H9 (cell line): ENCODE data around the gene ACAP3. TPM values are rescaled to one million over a fixed set of nuclear protein-coding genes. Genes with fewer than 3 reads are reported as not detected.

Experiments used
- DNase-seq: peaks from one replicate; pipeline ENCODE4 v3.0.0-alpha.2; 2017
- H2AFZ ChIP-seq: one replicate; pipeline ENCODE4 v1.6.1; 2013; ENCODE audit warnings: mild to moderate bottlenecking, low read length, control low read depth, moderate library complexity
- H2AK5ac ChIP-seq: 2 replicates; pipeline ENCODE4 v1.6.1; 2013; ENCODE audit warnings: low read length, control low read depth, mixed read lengths; ENCODE audit not compliant: insufficient read length
- H2BK120ac ChIP-seq: one replicate; pipeline ENCODE4 v1.6.1; 2013; ENCODE audit warnings: low read depth, mild to moderate bottlenecking, low read length, control low read depth, inconsistent platforms; ENCODE audit not compliant: poor library complexity, severe bottlenecking
- H2BK12ac ChIP-seq: 2 replicates; pipeline ENCODE4 v1.6.1; 2013; ENCODE audit warnings: low read length, control low read depth, mixed read lengths, low read depth; ENCODE audit not compliant: insufficient read length
- H2BK15ac ChIP-seq: 2 replicates; pipeline ENCODE4 v1.6.1; 2013; ENCODE audit warnings: low read depth, low read length, control low read depth
- H2BK20ac ChIP-seq: one replicate; pipeline ENCODE4 v1.6.1; 2013; ENCODE audit warnings: low read depth, mild to moderate bottlenecking, low read length, control low read depth, inconsistent platforms; ENCODE audit not compliant: poor library complexity, severe bottlenecking
- H2BK5ac ChIP-seq: 2 replicates; pipeline ENCODE4 v1.6.1; 2013; ENCODE audit warnings: low read length, control low read depth, mixed read lengths; ENCODE audit not compliant: insufficient read length
- H3K14ac ChIP-seq: 2 replicates; pipeline ENCODE4 v1.6.1; 2013; ENCODE audit warnings: low read length, control low read depth; ENCODE audit not compliant: insufficient read depth
- H3K18ac ChIP-seq: 2 replicates; pipeline ENCODE4 v1.6.1; 2013; ENCODE audit warnings: low read depth, mild to moderate bottlenecking, mixed read lengths, low read length, control low read depth; ENCODE audit not compliant: insufficient read length
- H3K23ac ChIP-seq: 2 replicates; pipeline ENCODE4 v1.6.1; 2013; ENCODE audit warnings: low read length, control low read depth, mixed read lengths, low read depth; ENCODE audit not compliant: insufficient read length
- H3K23me2 ChIP-seq: 2 replicates; pipeline ENCODE4 v1.6.1; 2013; ENCODE audit warnings: low read depth, mild to moderate bottlenecking, mixed read lengths, low read length, control low read depth; ENCODE audit not compliant: insufficient read length, poor library complexity, severe bottlenecking
- H3K27ac ChIP-seq: 2 replicates; pipeline ENCODE4 v1.5.1; 2013; ENCODE audit warnings: low read length, control low read depth, mixed read lengths, low read depth; ENCODE audit not compliant: insufficient read length
- H3K27me3 ChIP-seq: 2 replicates; pipeline ENCODE4 v1.6.1; 2013; ENCODE audit warnings: low read length, control low read depth, inconsistent platforms; ENCODE audit not compliant: insufficient read depth
- H3K4ac ChIP-seq: 2 replicates; pipeline ENCODE4 v1.6.1; 2013; ENCODE audit warnings: low read depth, mild to moderate bottlenecking, control low read depth, inconsistent platforms, low read length, moderate library complexity
- H3K4me1 ChIP-seq: 2 replicates; pipeline ENCODE4 v1.6.1; 2013; ENCODE audit warnings: low read length, control low read depth, inconsistent platforms; ENCODE audit not compliant: insufficient read depth
- H3K4me2 ChIP-seq: 2 replicates; pipeline ENCODE4 v1.6.1; 2013; ENCODE audit warnings: low read length, control low read depth, mixed read lengths; ENCODE audit not compliant: insufficient read length, insufficient read depth
- H3K56ac ChIP-seq: 2 replicates; pipeline ENCODE4 v1.6.1; 2013; ENCODE audit warnings: low read depth, mild to moderate bottlenecking, mixed read lengths, low read length, control low read depth; ENCODE audit not compliant: insufficient read length
- H3K79me1 ChIP-seq: 2 replicates; pipeline ENCODE4 v1.6.1; 2013; ENCODE audit warnings: low read depth, mild to moderate bottlenecking, moderate library complexity, low read length, control low read depth, inconsistent platforms; ENCODE audit not compliant: insufficient read depth, poor library complexity, severe bottlenecking
- H3K79me2 ChIP-seq: 2 replicates; pipeline ENCODE4 v1.6.1; 2013; ENCODE audit warnings: low read length, control low read depth, inconsistent platforms; ENCODE audit not compliant: insufficient read depth
- H3K9ac ChIP-seq: 2 replicates; pipeline ENCODE4 v1.6.1; 2013; ENCODE audit warnings: low read length, control low read depth, mixed read lengths; ENCODE audit not compliant: insufficient read length; ENCODE audit errors: extremely low read depth
- H3K9me3 ChIP-seq: one replicate; pipeline ENCODE4 v1.6.1; 2013; ENCODE audit warnings: low read depth, low read length, inconsistent platforms; ENCODE audit not compliant: control insufficient read depth
- H3T11ph ChIP-seq: one replicate; pipeline ENCODE4 v1.6.1; 2013; ENCODE audit warnings: mild to moderate bottlenecking, low read length, control low read depth, inconsistent platforms
- H4K20me1 ChIP-seq: one replicate; pipeline ENCODE4 v1.6.1; 2013; ENCODE audit not compliant: control insufficient read depth, insufficient read length, insufficient read depth
- H4K5ac ChIP-seq: 2 replicates; pipeline ENCODE4 v1.6.1; 2013; ENCODE audit warnings: low read depth, mild to moderate bottlenecking, mixed read lengths, low read length, control low read depth; ENCODE audit not compliant: insufficient read length
- H4K8ac ChIP-seq: replicated peaks from 2 replicates; pipeline ENCODE4 v1.6.1; 2013; ENCODE audit warnings: low read length, control low read depth, mixed read lengths, low read depth; ENCODE audit not compliant: insufficient read length
- H4K91ac ChIP-seq: 2 replicates; pipeline ENCODE4 v1.6.1; 2013; ENCODE audit warnings: low read depth, mild to moderate bottlenecking, moderate library complexity, mixed read lengths, low read length, control low read depth; ENCODE audit not compliant: insufficient read length
- H3K27ac Mint-ChIP-seq, 3 experiments: 2 replicates in 2 of 3; 3 replicates in 1 of 3; pipeline ENCODE4 v1.8.0; 2020 to 2021; ENCODE audit warnings: mixed read lengths in 3 of 3, mild to moderate bottlenecking in 1 of 3, moderate library complexity in 1 of 3
- H3K27me3 Mint-ChIP-seq: 2 replicates; pipeline ENCODE4 v1.8.0; 2021; ENCODE audit warnings: low read depth, mild to moderate bottlenecking, moderate library complexity, mixed read lengths
- H3K36me3 Mint-ChIP-seq, 3 experiments: 2 replicates in 2 of 3; 3 replicates in 1 of 3; pipeline ENCODE4 v1.8.0; 2020 to 2021; ENCODE audit warnings: low read depth in 3 of 3, mixed read lengths in 3 of 3; ENCODE audit not compliant: insufficient read depth in 1 of 3
- H3K4me1 Mint-ChIP-seq, 2 experiments: 2 replicates each; pipeline ENCODE4 v1.8.0; 2020; ENCODE audit warnings: mixed read lengths in 2 of 2
- H3K4me3 Mint-ChIP-seq, 2 experiments: 2 replicates in 1 of 2; 3 replicates in 1 of 2; pipeline ENCODE4 v1.8.0; 2020 to 2021; ENCODE audit warnings: mild to moderate bottlenecking in 2 of 2, mixed read lengths in 2 of 2, moderate library complexity in 1 of 2
- H3K9me3 Mint-ChIP-seq, 2 experiments: 2 replicates in 1 of 2; 3 replicates in 1 of 2; pipeline ENCODE4 v1.8.0; 2020; ENCODE audit warnings: mild to moderate bottlenecking in 2 of 2, mixed read lengths in 2 of 2, moderate library complexity in 1 of 2
- WGBS: extraction: QIAGEN DNeasy Blood & Tissue Kit; methylation state at CpG from one replicate; pipeline ENCODE4 v1.1.7; 2013; ENCODE audit warnings: missing lambda C conversion rate, low lambda C conversion rate, mixed read lengths; ENCODE audit not compliant: insufficient read length; ENCODE audit errors: extremely low coverage; 5-methylcytosine and 5-hydroxymethylcytosine counted together
- total RNA-seq: library from RNA; stranded (reverse); gene quantifications from 2 replicates; pipeline ENCODE4 v1.2.1, GENCODE V29; 2021
- TF ChIP-seq, protein P1 (sequence below): fragments of 200-600 bp; sonication (generic); conservative IDR thresholded peaks from 3 replicates; pipeline ENCODE4 v1.8.0; 2021; ENCODE audit warnings: antibody characterized with exemption, mild to moderate bottlenecking

The ACAP3 gene
- total RNA-seq, 1 experiment from 2014 or later, result 41.4 TPM

DNA sequence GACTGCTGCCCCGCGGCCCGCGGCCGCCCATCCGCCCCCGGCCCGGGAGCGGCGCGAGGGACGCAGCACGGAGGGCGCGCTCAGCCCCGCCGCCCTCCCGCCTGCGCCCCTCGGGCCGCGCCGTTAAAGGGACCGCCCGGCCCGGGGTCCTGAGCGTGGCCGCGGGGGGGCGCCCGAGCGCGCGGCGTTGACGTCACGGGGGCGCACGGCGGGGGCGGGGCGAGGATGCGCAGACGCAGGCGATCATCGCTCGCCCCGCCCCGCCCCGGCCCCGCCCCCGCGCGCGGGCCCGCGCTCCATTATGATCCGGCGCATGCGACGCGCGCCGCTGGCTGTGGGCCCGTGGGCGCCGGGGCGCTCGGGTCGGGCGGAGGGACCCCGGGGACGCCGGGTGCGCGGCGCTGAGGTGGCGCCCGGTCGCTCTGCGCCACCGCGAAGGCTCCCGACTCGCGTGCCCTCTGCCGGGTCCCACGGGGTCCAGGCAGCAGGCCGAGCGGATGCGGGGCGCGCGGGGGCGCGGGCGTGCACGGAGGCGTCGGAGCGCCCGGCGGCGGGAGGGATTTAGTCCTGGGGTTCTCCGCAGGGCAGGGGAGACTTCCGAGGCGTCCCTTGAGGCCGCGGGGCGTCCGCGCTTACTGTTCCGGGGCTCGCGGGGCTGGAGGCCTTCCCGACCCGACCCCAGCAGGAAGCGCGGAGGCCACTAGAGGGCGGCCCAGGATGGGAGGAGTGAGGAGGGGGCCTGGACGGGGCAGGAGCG, 41.7 kb upstream of the ACAP3 start, which contains the start of gene DVL1:
DVL1 (minus strand) TSS at position 163 of the 757 bp plus-strand sequence. CDS start 353 bp downstream, outside the sequence.
- Histone ChIP-seq H2BK5ac (no peak within 1 kb of the TSS), H2BK120ac (no peak within 1 kb of the TSS), H3K14ac (peak within 1 kb of the TSS; percentile 59), H4K20me1 (peaks cover 3% of the 10 kb centered on the region), H3T11ph (no peak within 1 kb of the TSS), H3K9ac (peak within 1 kb of the TSS; percentile 3), H3K4me2 (peak within 1 kb of the TSS; percentile 90), H2AK5ac (no peak within 1 kb of the TSS), H4K8ac (no peak within 1 kb of the TSS), H2BK15ac (no peak within 1 kb of the TSS), H3K4me1 (no peaks in the 10 kb centered on the region; the same call in 1 of the 2 replicates), H3K23me2 (peaks cover 11% of the 10 kb centered on the region), H3K23ac (no peak within 1 kb of the TSS), H3K18ac (no peak within 1 kb of the TSS), H4K5ac (no peak within 1 kb of the TSS), H2AFZ (no peak within 1 kb of the TSS), H3K9me3 (no peaks in the 10 kb centered on the region), H3K27ac (no peak within 1 kb of the TSS), H3K4ac (no peak within 1 kb of the TSS), H3K27me3 (no peaks in the 10 kb centered on the region), H3K79me1 (peaks cover 10% of the 10 kb centered on the region), H3K56ac (no peak within 1 kb of the TSS), H4K91ac (no peak within 1 kb of the TSS), H2BK20ac (no peak within 1 kb of the TSS), H2BK12ac (no peak within 1 kb of the TSS), H3K79me2 (peaks cover 3% of the 10 kb centered on the region; the same call in 1 of the 2 replicates)
- Mint-ChIP-seq H3K4me3 (peak within 1 kb of the TSS; percentile 72 to 84), H3K9me3 (no peaks in the 10 kb centered on the region), H3K36me3 (peaks cover 0 to 8% (median 2%) of the 10 kb centered on the region in 3 experiments; a peak in 1 of 7 replicates), H3K27ac (no peak within 1 kb of the TSS), H3K4me1 (peaks cover 22 to 39% of the 10 kb centered on the region in 2 experiments), H3K27me3 (peaks cover 20% of the 10 kb centered on the region)
- TF ChIP-seq, protein P1, sequence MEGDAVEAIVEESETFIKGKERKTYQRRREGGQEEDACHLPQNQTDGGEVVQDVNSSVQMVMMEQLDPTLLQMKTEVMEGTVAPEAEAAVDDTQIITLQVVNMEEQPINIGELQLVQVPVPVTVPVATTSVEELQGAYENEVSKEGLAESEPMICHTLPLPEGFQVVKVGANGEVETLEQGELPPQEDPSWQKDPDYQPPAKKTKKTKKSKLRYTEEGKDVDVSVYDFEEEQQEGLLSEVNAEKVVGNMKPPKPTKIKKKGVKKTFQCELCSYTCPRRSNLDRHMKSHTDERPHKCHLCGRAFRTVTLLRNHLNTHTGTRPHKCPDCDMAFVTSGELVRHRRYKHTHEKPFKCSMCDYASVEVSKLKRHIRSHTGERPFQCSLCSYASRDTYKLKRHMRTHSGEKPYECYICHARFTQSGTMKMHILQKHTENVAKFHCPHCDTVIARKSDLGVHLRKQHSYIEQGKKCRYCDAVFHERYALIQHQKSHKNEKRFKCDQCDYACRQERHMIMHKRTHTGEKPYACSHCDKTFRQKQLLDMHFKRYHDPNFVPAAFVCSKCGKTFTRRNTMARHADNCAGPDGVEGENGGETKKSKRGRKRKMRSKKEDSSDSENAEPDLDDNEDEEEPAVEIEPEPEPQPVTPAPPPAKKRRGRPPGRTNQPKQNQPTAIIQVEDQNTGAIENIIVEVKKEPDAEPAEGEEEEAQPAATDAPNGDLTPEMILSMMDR, result peak; percentile 55; the same call in 2 of the 3 replicates
- DNase-seq, result peak; percentile 67
- no CpG with 5 or more reads among the region's 122 CpGs for WGBS
